Stimulated activated CD4-positive, alpha-beta T cell treated with anti-CD3 and anti-CD28 coated beads, Interleukin-2, amount 100 ng/mL, for 48 hours (primary cell): ENCODE data around the gene PRMT6.

Source experiments
- DNase-seq, 2 donors: peaks; one replicate each; pipeline ENCODE4 v3.0.0-alpha.2; 2020

PRMT6 gene

GRCh38 chr1:107095647-107096046 is 39.2 kb downstream of the PRMT6 start:
- DNase-seq, result no peak

- DNase-seq, result no peak
Measured at GRCh38 chr1:107096690-107097089, 40.2 kb downstream of the PRMT6 start.

- no peak for DNase-seq
Measured at GRCh38 chr1:107098961-107099360, 42.5 kb downstream of the PRMT6 start.

- no peak for DNase-seq
Measured at GRCh38 chr1:107100331-107100984, 44.0 kb downstream of the PRMT6 start.

- no peak for DNase-seq
Measured at GRCh38 chr1:107105914-107106313, 49.4 kb downstream of the PRMT6 start.
